ENCODE measurements around the gene PCDH9. TPM values are rescaled to one million over a fixed set of nuclear protein-coding genes. Genes with fewer than 3 reads are reported as not detected.
A peak's percentile ranks its signal among the peaks of the same experiment; 100 is the strongest.
"Not testable (repeated sequence)": the region's sequence is repeated elsewhere in the genome, so short reads cannot be mapped to it uniquely, and the experiment has no call there.

Gene PCDH9
- total RNA-seq, 1 donor from 2014 or later: 13.9 TPM

DNA sequence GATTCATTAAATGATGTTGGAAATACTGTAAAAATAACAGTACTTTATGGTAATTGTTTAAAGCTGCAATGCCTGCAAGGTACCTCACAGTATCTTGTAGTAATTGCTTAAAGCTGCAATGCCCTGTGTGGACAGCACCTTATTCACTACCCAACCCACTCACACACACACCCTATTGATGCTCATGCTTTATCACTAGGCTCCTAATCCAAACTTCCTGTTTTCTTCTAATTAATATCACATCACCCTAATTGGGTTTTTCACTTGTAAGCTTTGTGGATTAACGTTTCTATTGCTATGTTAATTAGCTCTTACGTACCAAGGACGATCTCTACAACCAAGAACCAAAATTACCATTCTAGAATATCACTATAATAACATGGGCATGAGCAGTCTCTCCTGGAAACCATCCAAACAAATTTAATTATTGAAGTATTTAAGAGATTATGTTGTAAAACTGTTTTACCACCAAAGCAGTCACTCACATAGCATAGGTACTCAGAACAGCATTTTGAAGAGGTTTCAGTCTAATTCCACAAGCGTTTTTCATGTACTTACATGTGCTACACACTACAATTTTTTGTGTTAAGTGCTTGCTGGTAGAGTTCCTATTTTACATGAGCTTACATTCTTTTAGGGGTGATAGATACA, 303.8 kb downstream of the PCDH9 start:
- DNase-seq (ENCODE audit: low read depth): no peak

DNA sequence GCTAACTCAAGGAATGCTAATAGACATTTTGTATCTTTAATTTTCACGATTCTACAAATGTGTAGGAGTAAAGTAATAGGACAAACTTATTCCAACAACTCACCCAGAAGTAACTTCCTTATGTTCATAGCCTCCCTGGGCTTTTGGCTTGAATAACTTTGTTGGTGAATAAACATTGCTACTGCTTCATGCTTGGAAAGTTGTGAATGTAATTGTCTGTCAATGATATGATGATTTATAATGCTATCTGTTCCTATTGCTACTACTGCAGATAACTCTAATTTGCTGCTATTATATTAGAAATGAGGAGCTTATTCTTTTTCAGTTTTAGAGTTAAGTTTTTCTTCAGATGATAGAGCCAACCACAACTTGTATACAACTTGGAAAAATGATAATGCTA, 307.7 kb downstream of the PCDH9 start:
- DNase-seq (ENCODE audit: low read depth): no peak

- no peak for DNase-seq (ENCODE audit: low read depth)
Measured at GRCh38 chr13:66921437-66921836, 308.7 kb downstream of the PCDH9 start.

GRCh38 chr13:66915596-66916185, 314.4 kb downstream of the PCDH9 start:
- DNase-seq (ENCODE audit: low read depth): no peak

GRCh38 chr13:66914155-66914554, 316.0 kb downstream of the PCDH9 start:
- no peak for DNase-seq (ENCODE audit: low read depth)

DNA sequence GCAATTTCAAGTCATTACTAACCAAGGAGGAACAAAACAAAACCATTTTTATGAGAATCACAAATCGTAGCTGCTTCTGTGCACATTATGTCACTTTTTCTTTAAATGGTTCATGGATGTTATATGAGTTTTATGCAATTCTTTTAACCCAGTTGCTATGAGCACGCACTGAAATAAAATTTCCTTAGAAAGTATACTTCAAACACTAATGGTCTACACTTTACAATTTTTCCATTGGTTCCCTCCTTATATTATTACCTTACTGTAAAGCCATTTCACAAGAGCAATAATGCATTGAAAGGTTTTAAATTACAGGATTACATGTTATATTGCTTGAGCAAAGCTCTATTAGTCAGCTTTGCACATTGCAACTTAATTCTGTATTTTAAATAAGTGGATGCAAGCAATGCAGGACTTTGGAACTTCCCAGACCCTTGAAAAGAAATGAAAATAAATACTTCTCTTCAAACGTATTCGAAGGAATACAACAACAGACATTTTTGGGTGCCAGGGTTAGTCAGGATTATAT, 318.7 kb downstream of the PCDH9 start:
- DNase-seq (ENCODE audit: low read depth): no peak

DNA sequence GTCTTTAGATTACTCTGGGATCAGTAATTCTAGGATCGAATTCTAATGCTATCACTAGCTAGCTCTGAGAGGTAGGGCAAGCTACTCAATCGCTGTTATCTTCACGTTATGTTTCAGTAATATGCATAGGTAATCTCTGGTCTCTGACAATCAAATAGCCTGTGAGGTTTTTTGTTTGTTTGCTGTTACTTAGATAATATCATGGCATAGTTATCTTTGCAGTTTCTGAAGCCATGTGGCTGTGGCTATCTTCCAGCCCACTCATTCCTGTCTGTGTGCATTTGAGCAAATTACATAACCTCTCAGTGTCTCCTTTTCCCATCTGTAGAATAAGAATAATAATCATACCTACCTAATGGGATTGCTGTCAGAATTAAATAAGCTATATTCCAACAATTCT, 330.2 kb downstream of the PCDH9 start:
- no peak for DNase-seq (ENCODE audit: low read depth)

DNA sequence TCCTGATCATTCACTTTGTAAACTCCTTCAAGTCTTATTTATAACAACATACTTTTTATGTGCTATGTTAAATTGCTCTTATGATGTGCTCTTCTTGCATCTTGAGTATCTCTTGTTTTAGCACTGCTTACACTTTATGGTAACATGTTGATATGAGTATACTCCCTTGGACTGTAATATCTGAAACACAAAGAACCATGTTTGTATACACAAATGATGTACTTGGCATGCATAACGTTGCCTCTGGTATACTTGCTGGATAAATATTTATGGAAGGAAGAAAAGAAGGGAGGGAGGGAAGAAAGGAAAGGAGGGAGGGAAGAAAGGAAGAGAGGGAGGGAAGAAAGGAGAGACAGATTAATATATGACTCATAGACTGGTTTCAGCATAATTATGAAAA, 333.2 kb downstream of the PCDH9 start:
- no peak for DNase-seq (ENCODE audit: low read depth)

DNA sequence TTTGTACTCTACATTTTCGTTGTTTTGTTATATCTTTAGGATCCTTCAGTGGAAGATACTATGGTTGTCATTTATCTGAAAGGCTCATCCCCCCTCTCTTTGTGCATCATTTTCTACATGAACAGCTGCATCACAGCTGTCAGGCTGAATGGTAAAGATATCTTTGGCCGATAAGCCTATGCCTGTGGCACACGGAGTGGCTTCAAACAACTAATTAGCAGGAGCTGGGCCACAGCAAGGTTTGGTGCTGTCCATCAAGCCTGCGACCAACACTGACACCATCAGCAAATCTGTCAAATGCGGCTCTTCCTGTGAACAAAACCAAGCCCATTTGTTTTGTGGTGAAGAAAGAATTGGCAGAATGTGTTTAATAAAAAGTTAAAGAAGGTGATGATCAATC, 334.4 kb downstream of the PCDH9 start:
- peak; percentile 79 for DNase-seq (ENCODE audit: low read depth)

- DNase-seq (ENCODE audit: low read depth): no peak
Measured at GRCh38 chr13:66895320-66895719, 334.8 kb downstream of the PCDH9 start.

GRCh38 chr13:66888698-66889097, 341.4 kb downstream of the PCDH9 start:
- peak; percentile 45 for DNase-seq (ENCODE audit: low read depth)

DNA sequence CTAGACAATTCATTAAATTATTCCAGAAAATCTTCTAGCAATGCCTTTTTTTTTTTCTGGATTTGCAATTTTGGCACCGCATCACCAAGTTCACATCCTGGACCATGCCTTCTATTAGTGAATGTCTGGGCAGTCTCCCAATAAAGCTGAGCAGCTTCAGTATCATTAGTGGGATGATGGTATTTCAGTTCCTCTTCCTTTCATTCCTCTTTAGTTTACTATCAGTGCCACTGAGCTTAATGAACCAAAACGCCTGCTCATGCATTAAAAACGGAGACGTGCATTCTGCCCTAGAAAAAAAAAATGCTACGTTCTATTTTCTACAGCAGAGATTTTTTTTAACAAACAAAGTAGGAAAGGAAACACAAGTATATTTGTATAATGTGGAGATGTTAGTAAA, 343.0 kb downstream of the PCDH9 start:
- DNase-seq (ENCODE audit: low read depth): peak; percentile 44

DNA sequence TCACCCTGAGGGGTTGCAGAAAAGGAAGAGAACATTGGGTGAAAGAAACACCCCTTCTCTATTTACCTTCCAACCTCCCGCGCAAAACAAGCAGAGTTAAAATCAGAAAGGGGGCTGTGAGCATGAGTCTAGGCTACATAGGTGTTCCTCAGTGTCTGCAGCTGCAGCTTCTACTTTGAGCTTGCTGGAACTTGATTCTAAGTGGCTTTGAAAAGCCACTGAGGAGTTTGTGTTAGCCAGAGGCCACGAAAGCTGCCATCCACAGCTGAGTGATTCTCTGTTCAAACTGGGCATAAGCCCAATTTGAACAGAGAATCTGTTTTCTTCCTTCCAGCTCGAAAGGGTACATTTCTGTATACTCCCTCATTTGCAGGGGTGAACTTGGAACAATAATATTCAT, 343.9 kb downstream of the PCDH9 start:
- peak; percentile 51 for DNase-seq (ENCODE audit: low read depth)

DNA sequence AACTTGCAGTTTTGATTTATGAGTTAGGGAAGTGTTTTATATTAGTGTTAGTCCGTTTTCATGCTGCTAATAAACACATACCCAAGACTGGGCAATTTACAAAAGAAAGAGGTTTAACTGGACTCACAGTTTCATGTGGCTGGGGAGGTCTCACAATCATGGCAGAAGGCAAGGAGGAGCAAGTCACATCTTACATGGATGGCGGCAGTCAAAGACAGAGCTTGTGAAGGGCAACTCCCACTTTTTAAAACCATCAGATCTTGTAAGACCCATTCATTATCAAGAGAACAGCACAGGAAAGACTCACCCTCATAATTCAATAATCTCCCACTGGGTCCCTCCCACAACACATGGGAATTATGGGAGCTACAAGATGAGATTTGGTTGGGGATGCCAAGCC, 349.0 kb downstream of the PCDH9 start:
- not testable (repeated sequence) for DNase-seq (ENCODE audit: low read depth)

- DNase-seq (ENCODE audit: low read depth): peak; percentile 35
Measured at GRCh38 chr13:66879988-66880387, 350.1 kb downstream of the PCDH9 start.

- DNase-seq (ENCODE audit: low read depth): no peak
Measured at GRCh38 chr13:66875264-66875663, 354.9 kb downstream of the PCDH9 start.

GRCh38 chr13:66864627-66865026, 365.5 kb downstream of the PCDH9 start:
- no peak for DNase-seq (ENCODE audit: low read depth)

DNA sequence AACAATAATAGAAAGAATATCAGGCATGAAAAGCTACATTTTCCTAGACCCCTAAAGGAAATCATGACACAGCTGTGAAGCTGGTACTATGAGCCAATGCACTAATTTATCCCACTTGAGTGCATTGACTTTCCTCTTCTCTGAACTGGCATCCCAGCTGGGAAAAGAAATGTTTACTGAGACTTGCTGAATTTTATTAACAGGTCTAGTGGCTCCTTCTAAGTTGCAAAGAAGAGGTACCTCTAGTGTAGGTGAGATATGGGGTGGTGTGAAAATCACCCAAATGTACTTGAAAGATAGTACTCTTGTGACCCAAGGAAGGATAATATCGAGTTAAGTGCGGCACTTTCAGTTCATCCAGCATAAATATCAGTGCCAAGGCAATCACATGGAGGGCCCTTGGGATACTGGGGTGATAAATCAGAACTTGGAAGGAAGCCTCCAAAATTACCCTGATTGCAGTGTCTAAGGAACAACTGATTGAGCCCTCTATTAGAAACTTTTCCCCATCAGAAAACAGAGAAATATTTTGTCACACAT, 369.2 kb downstream of the PCDH9 start:
- no peak for DNase-seq (ENCODE audit: low read depth)

- no peak for DNase-seq (ENCODE audit: low read depth)
Measured at GRCh38 chr13:66859934-66860877, 369.9 kb downstream of the PCDH9 start.

GRCh38 chr13:66859078-66859477, 371.1 kb downstream of the PCDH9 start:
- DNase-seq (ENCODE audit: low read depth): no peak

- no peak for DNase-seq (ENCODE audit: low read depth)
Measured at GRCh38 chr13:66858163-66858562, 372.0 kb downstream of the PCDH9 start.

- no peak for DNase-seq (ENCODE audit: low read depth)
Measured at GRCh38 chr13:66855131-66855530, 375.0 kb downstream of the PCDH9 start.

Measured in myocyte (in vitro differentiated cells).